Stimulated activated CD8-positive, alpha-beta memory T cell treated with anti-CD3 and anti-CD28 coated beads, Interleukin-7, amount 100 ng/mL, for 4 hours (primary cell): ENCODE data around the gene ZNFX1.
"Not testable (repeated sequence)": the region's sequence is repeated elsewhere in the genome, so short reads cannot be mapped to it uniquely, and the experiment has no call there.

Source experiments
- DNase-seq, 2 donors: peaks; one replicate each; pipeline ENCODE4 v3.0.0-alpha.2; 2020; ENCODE audit warnings: low read depth in 2 of 2

ZNFX1 gene

DNA sequence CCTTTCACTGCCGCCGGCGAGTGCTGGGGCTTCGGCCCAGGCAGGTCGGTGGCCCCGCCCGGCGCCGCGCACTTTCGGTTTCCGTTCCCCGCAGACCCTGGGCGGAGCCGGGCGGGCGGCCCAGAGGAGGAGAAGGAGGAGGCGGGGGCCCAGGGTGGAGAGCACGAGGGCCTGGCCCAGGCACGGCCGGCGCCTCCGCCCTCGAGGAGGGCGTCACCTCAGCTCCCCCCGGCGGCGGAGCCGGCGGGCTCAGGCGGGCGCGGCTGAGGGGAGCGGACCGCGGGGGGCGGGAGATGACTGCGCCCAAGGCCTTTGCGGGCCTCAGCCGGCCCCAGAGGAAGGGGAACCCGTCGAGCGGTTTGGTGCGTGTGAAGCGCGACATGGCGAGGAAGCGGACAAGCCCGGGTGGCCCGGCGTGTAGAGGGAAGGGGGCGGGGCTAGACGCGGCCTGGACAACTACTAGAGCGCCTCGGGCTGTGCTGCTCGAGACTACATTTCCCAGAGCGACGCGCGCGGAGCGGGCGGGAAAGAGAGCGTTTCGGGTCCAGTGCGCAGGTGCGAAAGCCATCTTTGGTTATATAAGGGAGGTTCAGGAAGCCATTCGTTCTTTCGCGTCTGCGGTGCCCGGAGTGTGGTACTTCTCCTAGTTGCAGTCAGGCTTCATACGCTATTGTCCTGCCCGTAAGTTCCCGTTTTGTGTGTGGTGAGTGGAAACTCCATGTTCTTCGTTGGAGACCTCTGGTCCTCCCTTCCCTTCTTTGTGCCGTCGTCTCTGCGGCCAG is at the start of gene ZNFX1:
Gene ZNFX1 (minus strand): TSS at position 22 of the 782 bp plus-strand sequence. CDS start 2,218 bp downstream, outside the sequence.
- DNase-seq, result peak; percentile 96 to 97

DNA sequence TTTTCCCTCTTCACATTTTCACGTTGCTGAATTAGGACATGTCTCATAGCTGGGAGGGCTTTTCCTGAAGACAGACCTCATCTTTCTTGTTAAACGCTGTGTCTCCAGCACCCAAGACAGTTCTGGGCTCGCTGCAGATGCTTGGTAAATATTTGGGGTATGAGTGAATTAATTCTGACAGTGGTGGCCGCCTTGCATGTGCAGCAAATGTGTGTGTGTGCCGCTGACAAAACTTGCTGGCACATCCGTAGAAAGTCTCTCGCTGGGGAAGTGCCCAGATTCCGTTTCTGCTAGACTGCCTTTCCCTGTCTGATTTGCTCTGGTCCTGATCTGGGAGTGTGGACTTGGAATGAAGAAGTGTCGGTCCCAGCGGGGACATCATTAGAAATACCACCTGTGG is 48.2 kb upstream of the ZNFX1 start:
- no peak for DNase-seq

DNA sequence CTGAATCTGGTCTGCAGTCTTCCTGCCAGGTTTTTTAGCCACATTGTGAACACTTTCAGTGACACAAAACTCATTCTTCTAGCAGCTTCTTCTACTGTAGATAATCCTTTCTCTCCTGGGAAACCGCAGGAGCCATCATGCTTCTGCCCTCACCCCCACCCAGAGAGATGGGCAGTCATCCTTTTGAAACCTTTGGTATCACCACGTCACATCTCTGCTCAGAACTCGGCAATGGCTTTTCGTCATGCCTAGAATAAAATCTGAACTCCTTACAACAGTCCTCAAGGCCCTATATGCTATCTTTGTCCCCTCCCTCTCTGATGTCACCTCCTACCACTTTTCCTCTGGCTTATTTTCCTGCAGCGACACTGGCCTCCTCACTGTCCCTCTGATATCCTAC is 46.4 kb upstream of the ZNFX1 start:
- no peak for DNase-seq

DNA sequence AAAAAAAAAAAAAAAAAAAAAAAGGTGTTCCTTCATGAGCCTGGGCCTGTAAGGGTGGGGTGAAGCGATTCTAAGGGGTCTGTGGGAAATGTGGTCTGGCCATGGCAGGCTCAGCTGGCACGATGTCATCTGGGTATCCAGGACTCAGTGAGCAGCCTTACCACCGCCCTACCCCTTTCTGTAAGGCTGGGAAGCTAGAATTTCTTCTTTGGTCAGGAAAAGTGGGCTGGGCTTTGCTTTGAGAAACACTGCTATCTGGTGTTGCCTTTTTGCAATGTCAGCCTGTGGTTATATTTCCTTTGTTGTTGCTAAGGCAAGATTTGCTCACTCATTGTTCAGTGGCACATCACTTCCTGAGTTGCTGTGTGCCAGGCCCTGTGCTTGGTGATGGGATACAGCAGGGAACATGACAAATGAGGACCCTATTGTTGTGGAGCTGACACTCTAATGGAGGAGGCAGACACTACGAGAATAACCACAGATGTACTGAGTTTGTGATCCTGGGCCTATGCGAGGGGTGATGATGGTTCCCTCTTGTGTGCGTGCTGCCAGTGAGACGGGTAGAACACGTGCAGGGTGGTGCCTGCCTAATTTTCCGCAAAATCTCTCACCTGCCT is 45.9 kb upstream of the ZNFX1 start:
- no peak for DNase-seq

DNA sequence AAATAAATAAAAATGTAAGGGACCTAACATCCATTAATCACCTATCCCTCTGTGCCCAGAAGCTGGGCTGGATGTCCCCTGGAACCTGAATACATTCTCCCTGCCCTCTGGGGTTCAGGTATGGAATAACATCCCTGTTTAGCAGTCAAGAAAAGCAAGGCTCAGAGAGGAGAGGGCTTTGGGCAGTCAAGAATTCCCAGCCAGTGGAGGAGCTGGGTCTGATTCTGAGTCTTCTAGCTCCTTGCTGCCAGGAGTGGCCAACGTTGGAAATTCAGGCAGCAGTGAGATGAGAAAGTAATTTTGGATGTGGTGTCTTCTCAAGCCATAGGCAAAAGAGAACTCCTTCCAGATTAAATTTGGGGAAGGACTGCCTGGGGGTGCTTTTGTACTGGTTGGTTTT is 42.6 kb upstream of the ZNFX1 start:
- no peak for DNase-seq

DNA sequence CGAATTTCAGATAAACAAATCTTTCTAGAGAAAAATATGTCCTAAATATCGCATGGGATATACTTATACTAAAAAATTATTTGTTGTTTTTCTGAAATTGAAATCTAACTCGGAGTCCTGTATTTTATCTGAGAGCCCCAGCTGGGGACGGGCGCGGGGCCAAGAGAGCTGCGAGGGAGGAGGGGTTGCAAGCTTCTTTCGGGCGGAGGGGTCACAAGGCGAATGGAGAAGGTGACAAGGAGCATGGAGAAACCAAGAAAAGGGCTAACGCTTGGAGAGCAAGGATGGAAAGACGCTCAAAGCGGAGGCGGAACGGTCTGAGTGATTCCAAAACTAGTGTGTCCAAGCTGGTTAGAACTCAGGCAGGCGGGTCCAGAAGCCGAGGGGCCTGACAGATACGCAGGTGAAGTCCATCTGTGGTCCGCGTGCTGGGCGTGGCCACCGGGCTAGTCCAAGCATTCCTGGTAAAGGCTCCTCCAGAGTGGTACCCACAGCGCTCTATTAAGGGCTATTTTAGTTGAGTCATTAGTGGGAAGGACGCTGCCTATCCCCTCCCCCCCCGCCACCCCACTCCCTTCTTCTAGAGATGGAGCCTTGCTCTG is 41.5 kb upstream of the ZNFX1 start:
- DNase-seq, result no peak

DNA sequence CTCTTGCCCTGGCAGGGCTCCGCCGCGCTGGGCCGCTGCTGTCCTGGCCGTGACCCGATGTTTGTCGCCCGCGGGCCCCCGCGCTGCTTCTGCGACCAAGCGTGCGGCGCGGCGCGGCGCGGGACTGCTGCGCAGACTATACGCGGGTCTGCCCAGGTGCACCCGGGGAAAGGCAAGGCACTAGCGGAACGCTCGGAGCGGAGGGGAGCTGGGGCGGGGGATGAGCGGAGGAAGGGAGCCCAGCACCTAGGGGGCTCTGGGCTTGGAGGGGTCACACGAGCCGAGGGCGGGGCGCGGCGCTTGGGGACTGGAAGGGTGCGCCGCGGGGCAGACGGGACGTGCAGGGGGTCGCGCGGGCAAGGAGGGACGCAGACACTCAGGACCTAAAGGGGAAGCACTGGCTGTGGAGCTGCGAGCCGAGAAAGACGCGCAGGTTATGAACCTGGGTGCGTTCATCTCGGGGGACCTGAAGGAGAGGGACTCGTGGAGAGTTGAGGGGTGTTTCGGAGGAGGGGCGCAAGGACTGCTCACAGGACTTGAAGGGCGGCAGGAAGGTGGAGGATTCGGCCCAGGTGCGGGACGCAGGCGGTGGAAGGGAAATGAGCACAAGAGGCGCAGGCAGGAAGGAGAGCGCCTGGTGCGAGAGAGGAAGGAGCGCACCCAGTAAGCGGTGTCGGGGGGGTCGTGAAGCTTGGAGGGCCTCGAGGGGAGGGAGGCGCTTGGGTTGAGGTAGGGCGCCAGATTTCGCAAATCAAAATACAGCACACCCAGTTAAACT is 40.8 kb upstream of the ZNFX1 start:
- DNase-seq, result no peak

DNA sequence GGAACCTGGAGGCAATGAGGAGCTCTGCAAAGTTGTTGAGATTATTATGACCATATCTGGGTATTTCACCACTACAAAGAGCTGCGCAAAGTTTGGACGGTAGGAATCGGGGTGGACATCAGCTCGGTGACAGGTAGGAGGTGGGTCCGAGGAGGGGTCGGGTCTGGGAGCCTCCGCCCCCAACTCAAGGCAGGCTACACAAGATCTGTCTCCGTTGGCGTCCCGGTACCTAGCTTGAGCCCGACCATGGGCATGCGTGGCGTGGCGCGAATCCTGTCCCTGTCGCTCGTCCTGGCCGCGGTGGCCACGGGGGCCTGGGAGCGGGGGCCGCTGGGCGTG is 40.2 kb upstream of the ZNFX1 start:
- DNase-seq, result no peak

DNA sequence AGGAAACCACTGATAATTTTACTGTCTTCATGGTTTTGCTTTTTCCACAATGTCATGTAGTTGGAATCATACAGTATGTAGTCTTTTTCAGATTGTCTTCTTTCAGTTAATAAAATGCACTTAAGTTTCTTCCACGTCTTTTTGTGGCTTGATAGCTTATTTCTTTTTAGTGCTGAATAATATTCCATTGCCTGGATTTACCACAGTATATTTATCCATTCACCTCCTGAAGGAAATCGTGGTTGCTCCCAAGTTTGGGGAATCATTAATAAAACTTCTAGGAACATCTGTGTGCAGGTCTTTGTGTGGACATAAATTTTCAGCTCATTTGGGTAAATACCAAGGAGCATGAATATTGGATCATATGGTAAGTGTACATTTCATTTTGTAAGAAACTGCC is 38.8 kb upstream of the ZNFX1 start:
- no peak for DNase-seq

DNA sequence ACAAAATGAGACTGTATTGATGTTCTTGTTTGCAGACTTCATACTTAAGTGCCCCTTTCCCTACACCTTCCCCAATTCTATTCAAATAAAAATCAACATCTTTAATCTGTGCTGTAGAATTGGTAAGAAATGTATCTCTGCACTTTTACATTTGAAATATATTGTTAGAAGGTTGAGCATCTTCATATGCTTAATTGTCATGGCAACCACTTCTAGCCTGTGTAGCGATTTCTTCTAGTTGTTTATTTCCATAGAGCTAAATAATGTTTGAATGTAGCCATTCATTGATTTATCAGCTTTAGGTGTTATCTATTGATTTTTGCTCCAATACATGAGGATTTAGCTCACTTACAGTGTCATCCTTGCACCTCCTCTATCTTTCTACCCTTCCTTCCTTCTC is 37.7 kb upstream of the ZNFX1 start:
- DNase-seq, result no peak

DNA sequence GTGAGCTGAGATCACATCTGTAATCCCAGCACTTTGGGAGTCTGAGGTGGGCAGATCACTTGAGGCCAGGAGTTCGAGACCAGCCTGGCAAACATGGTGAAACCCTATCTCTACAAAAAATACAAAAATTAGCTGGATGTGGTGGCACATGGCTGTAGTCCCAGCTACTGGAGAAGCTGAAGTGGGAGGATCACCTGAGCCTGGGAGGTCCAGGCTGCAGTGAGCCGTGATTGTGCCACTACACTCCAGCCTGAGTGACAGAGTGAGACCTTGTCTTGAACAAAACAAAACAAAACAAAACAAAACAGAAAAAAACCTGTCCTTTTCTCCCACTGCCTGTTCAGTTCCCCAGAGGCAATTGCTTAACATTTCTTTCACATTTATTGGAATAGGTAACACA is 36.2 kb upstream of the ZNFX1 start:
- DNase-seq, result not testable (repeated sequence)

DNA sequence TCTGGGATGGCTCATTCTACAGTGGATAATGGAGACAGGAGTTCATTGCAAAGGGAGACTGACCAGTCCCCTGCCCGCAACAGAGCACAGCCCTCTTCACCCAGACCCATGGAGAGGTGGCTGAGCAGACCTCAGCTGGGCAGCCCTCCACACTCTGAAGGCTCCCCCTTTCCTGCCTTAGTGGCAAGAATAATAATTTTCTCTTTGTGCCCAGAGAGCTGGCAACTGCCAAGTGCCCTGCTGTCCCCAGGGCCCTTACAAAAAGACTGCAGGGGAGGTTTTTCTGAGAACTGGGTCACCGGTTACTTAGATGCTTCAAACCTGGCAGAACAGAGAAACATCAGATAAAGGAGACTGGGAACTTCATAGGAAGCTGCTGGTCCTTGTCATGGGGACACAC is 35.4 kb upstream of the ZNFX1 start:
- no peak for DNase-seq

DNA sequence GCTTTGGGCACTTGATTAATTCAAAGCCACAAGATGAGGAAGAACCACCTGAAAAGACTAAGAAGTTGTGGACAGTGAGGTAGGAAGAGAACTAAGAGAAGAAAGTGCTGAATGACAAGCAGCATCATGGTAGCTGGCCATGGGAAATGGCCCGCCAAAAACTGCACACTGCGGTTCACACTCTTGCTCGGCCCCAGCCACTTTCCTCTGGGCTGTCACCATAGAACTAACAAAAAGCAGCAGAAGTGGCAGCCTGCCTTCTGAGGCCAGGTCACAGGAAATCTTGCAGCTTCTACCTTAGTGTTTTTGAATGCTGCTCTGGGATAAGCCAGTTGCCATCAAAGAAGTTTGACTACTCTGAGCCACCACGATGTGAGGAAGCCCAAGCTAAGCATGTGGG is 34.8 kb upstream of the ZNFX1 start:
- no peak for DNase-seq

DNA sequence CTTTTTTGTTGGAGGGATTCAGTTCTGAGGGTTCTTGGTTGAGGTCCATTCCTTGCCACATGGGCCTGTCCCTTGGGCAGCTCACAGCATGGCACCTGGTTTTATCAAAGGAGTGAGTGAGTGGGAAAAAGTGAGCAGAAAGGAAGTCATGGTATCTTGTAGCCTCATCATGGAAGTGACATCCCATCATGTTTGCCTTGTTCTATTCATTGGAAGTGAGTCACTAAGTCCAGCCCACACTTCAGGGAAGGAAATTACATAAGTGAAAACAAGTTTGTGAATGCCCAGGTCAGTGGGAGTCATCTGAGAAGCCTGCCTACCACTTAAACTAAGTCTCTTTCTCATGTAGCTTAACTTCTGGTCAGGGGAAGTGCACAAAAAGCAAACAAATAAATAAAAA is 32.8 kb upstream of the ZNFX1 start:
- no peak for DNase-seq

DNA sequence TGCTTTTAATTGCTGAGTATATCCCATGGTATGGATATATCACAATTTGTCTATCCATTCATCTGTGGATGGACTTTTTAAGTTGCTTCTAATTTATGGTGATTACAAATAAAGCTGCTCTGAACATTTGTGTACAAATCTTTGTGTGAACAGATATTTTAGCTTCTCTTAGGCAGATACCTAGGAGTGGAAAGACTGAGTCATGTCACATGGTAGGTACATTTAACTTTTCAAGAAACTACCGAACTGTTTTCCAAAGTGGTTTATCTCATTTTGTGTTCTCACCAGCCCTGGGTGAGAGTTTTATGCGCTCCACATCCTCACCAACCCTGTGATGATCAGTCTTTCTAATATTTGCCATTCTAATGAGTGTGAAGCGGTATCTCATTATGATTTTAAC is 31.0 kb upstream of the ZNFX1 start:
- no peak for DNase-seq

DNA sequence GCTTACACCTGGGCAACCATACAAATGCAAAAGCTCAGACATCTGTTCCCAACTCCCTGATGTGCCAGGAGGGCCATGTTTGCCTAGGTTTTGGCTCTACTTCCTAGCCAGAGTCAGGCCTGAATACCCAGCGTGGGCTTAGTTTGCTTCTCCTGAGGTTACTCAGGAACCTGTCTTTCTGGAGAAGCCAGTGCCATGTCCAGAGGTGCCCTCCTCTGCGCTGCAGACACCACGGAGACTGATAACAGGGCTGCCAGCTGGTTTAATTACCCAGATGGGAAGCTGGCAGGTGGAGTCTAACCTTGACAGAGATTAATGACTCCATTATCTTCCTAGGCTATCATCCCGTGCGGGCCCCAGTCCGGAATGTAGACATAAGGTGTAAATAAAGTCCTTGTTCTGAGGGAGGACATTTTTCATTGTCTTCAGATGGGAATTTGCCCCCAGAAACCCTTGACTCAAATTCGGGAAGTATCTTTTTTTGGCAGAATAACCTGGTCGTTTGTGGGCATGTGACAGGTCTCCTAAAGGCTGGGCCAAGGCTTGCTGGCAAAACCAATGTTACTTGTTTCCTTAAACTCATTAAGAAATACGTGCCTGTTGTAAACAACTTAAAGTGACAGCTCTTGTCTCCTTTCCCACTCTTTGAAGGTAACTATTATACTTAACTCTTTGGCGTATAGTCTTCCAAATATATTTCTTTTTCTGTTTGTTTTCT is 29.2 kb upstream of the ZNFX1 start:
- DNase-seq, result no peak

DNA sequence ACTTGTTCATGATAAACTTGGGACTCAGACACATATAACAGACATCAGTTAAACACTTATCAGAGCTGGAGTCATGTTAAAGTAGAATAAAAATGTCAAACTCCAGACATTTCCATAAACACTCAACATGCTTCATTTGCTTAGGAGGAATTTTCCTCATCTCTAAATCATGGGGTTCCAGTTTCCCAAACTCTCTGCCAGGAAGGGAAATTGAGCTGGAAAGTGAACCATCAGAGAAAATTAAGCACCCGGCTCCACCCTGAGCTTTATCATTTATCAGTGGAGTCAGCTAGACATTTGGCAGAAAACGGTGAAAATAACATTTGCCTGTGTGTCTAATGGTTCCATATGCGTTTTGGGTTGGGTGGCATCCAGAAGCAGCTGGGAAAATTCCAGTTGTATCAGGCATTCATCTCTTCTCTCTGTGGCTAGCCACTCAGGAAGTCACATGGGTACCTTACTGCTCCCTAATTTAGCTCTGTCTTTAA is 25.3 kb upstream of the ZNFX1 start:
- DNase-seq, result no peak

DNA sequence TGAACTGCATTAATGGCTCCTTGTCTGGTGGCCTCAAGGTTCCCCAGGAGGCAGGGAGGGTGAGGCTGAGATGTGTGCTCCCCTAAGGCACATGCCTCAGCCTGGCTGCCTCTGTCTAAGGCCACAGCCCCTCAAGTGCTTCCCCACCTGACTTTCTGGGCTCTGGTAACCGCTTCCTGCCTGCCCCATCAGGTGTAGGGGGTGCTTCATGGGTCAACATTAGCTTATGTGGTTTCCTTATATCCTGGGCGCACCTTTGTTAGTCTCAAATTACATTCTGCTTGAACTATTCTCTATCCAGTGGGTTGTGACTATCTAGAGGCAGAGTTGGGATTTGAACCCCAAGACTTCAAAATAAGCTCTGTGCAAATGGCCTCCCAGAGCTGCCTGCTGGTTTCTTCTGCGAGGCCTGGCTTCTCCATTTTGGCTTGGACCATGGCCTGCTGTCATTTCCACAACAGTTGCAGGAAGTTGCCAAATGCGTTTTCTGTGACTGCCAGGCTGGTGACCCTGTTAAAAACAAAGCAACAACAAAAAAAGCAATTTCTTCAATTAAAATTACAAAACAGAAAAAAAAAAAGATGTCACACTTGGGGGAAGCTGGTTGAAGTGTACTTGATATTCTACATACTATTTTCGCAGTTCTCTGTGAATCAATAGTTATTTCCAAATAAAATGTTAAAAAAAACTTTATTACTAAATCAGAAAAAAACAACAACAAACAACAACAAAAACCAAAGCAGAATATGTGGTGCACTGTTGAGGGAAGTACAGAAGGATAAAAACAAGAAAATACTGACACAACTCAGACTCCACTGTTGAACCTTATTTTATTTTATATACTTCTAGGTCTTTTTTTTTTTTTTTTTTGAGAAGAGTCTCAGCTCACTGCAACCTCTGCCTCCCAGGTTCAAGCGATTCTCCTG is 20.0 kb upstream of the ZNFX1 start:
- no peak for DNase-seq

DNA sequence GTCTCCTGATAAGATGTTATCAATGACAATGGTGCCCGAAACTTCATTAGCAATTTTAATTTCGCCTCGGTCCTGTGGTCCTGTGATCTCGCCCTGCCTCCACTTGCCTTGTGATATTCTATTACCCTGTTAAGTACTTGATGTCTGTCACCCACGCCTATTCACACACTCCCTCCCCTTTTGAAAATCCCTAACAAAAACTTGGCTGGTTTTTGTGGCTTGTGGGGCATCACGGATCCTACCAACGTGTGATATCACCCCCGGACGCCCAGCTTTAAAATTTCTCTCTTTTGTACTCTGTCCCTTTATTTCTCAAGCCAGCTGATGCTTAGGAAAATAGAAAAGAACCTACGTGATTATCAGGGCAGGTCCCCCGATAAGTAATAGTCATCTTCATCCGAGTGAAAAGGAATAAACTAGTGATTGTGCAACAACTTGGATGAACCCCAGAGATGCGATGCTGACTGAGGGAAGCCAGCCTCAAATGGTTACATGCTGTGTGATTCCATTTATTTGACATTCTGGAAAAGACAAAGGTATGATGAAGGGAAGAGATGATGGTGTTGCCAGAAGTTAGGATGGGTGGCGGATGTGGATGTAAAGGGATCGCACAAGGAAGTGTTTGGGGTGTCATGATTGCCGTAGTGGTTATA is 16.3 kb upstream of the ZNFX1 start:
- DNase-seq, result not testable (repeated sequence)

DNA sequence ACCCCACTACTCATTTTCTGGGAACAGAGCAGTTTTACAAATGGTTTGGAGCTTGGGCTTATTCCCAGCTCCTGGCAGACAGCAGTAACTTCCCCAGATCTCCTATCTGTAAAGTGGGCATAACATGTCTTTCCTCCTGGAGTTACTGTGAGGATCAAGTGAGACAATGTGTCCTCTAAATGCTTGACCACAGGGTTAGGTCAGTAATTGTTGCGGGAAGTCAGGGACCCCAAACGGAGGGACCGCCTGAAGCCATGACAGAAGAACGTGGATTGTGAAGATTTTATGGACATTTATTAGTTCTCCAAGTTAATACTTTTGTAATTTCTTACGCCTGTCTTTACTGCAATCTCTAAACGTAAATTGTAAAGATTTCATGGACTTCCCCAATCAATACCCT is 15.3 kb upstream of the ZNFX1 start:
- DNase-seq, result no peak
